H1 (cell line): ENCODE data around the gene HDAC7. TPM values are rescaled to one million over a fixed set of nuclear protein-coding genes. Genes with fewer than 3 reads are reported as not detected.
A peak's percentile ranks its signal among the peaks of the same experiment; 100 is the strongest.

ENCODE experiments used
- ASH2L ChIP-seq: fragments of 200-600, 300-600 bp; sonication (generic); IDR thresholded peaks from one replicate; pipeline ENCODE4 v1.7.1; 2017; ENCODE audit warnings: low read length
- ATF3 ChIP-seq: IDR thresholded peaks from 2 replicates; pipeline ENCODE4 v1.6.1; 2011; ENCODE audit warnings: low read depth, mild to moderate bottlenecking, low read length; ENCODE audit not compliant: insufficient read depth
- BACH1 ChIP-seq: IDR thresholded peaks from 2 replicates; pipeline ENCODE4 v1.6.1; 2012; ENCODE audit warnings: low read length, improper control_type of control experiment
- CHD2 ChIP-seq: IDR thresholded peaks from 2 replicates; pipeline ENCODE4 v1.6.1; 2012; ENCODE audit warnings: low read length, improper control_type of control experiment
- CREB1 ChIP-seq: IDR thresholded peaks from 2 replicates; pipeline ENCODE4 v1.6.1; 2012; ENCODE audit warnings: inconsistent platforms
- E2F6 ChIP-seq: IDR thresholded peaks from 2 replicates; pipeline ENCODE4 v1.6.1; 2012; ENCODE audit warnings: inconsistent platforms
- EGR1 ChIP-seq: IDR thresholded peaks from 2 replicates; pipeline ENCODE4 v1.6.1; 2011; ENCODE audit warnings: low read depth, low read length, borderline replicate concordance
- FOSL1 ChIP-seq: IDR thresholded peaks from 2 replicates; pipeline ENCODE4 v1.6.1; 2011; ENCODE audit warnings: mild to moderate bottlenecking, low read depth, low read length, moderate library complexity; ENCODE audit not compliant: insufficient read depth
- HDAC2 ChIP-seq, 2 experiments: fragments of 300-600 bp in 1 of 2; sonication (generic) in 1 of 2; IDR thresholded peaks; 2 replicates each; pipeline ENCODE4 v1.6.1; 2011 to 2012; ENCODE audit warnings: low read depth in 2 of 2, low read length in 2 of 2, mild to moderate bottlenecking in 2 of 2, moderate library complexity in 2 of 2, borderline replicate concordance in 1 of 2, inconsistent platforms in 1 of 2
- HDAC6 ChIP-seq: IDR thresholded peaks from one replicate; pipeline ENCODE4 v1.7.1; 2012; ENCODE audit warnings: low read depth, mild to moderate bottlenecking, inconsistent platforms, low read length, moderate library complexity
- JUN ChIP-seq: IDR thresholded peaks from 2 replicates; pipeline ENCODE4 v1.6.1; 2011; ENCODE audit warnings: low read depth, mild to moderate bottlenecking, improper control_type of control experiment, low read length
- NANOG ChIP-seq: IDR thresholded peaks from 2 replicates; pipeline ENCODE4 v1.6.1; 2011; ENCODE audit warnings: low read length, low read depth, mild to moderate bottlenecking, inconsistent platforms; ENCODE audit not compliant: insufficient read depth, poor library complexity, severe bottlenecking
- NRF1 ChIP-seq: IDR thresholded peaks from 2 replicates; pipeline ENCODE4 v1.6.1; 2011; ENCODE audit warnings: mild to moderate bottlenecking, low read depth, low read length, improper control_type of control experiment
- PHF8 ChIP-seq: fragments of 200-600 bp; sonication (generic); conservative IDR thresholded peaks from 2 replicates; pipeline ENCODE4 v1.7.1; 2012; ENCODE audit warnings: low read depth, mild to moderate bottlenecking, inconsistent platforms, low read length, moderate library complexity
- POLR2A ChIP-seq, 2 experiments: IDR thresholded peaks; 1 replicate in 1 of 2; 2 replicates in 1 of 2; pipeline ENCODE4 v1.6.1; 2011; ENCODE audit warnings: low read depth in 2 of 2, low read length in 2 of 2, mild to moderate bottlenecking in 2 of 2; ENCODE audit errors: control extremely low read depth in 1 of 2
- POLR2AphosphoS5 ChIP-seq: IDR thresholded peaks from 2 replicates; pipeline ENCODE4 v1.6.1; 2011; ENCODE audit warnings: low read depth, low read length
- RNF2 ChIP-seq: fragments of 200-900, 300-1000 bp; sonication (generic); IDR thresholded peaks from 2 replicates; pipeline ENCODE4 v1.7.1; 2016; ENCODE audit warnings: borderline replicate concordance, low read depth, mild to moderate bottlenecking, antibody characterized with exemption, low read length; ENCODE audit not compliant: poor library complexity, severe bottlenecking; ENCODE audit errors: missing control alignments
- SIN3A ChIP-seq, 2 experiments: IDR thresholded peaks in 1 of 2; conservative IDR thresholded peaks in 1 of 2; 2 replicates each; pipeline ENCODE4 v1.6.1; 2011 to 2012; ENCODE audit warnings: low read length in 2 of 2, improper control_type of control experiment in 1 of 2, low read depth in 1 of 2, mild to moderate bottlenecking in 1 of 2
- SIRT6 ChIP-seq: IDR thresholded peaks from one replicate; pipeline ENCODE4 v1.7.1; 2012; ENCODE audit warnings: low read length, inconsistent platforms
- SIX5 ChIP-seq: IDR thresholded peaks from 2 replicates; pipeline ENCODE4 v1.6.1; 2011; ENCODE audit warnings: mild to moderate bottlenecking, low read depth, low read length
- SP1 ChIP-seq: IDR thresholded peaks from 2 replicates; pipeline ENCODE4 v1.6.1; 2011; ENCODE audit warnings: low read depth, low read length
- SUZ12 ChIP-seq: fragments of 200-600 bp; sonication (generic); IDR thresholded peaks from 2 replicates; pipeline ENCODE4 v1.6.1; 2012; ENCODE audit warnings: mild to moderate bottlenecking, inconsistent platforms, low read length, moderate library complexity, mixed read lengths
- TAF1 ChIP-seq: IDR thresholded peaks from 2 replicates; pipeline ENCODE4 v1.6.1; 2011; ENCODE audit warnings: mild to moderate bottlenecking, low read depth, low read length
- TEAD4 ChIP-seq: IDR thresholded peaks from 2 replicates; pipeline ENCODE4 v1.6.1; 2012; ENCODE audit warnings: low read depth, low read length, inconsistent platforms, mixed read lengths
- ZNF274 ChIP-seq: IDR thresholded peaks from 2 replicates; pipeline ENCODE4 v1.7.0; 2012; ENCODE audit warnings: low read length, borderline replicate concordance; ENCODE audit errors: extremely low read depth
- polyA plus RNA-seq, 7 experiments: library from polyadenylated mRNA; depleted of rRNA in 3 of 7; stranded (reverse) in 5 of 7; unstranded in 2 of 7; fragments of >200 nt in 5 of 7; fragments of 200-250 nt in 2 of 7; gene quantifications; 1 replicate in 5 of 7; 2 replicates in 1 of 7; 4 replicates in 1 of 7; pipeline versions ENCODE4 v1.2.1 to v1.2.3, GENCODE V29; 2011 to 2013; ENCODE audit warnings: missing spikeins in 2 of 7, mixed read lengths in 2 of 7
- total RNA-seq: library from RNA; stranded (reverse); fragmentation: NEBNext Ultra II Directional; extraction: Animal tissue kit (Norgen Biotek cat#: 25700); gene quantifications from 2 replicates; pipeline ENCODE4 v1.2.1, GENCODE V29; 2021

Gene HDAC7
- total and polyA plus RNA-seq, 2 of the 8 experiments (the other 6 are each of a cell fraction or from before 2014, with no cell fraction given) = 25.5 to 84.9 TPM

- TF ChIP-seq ATF3 (no peak), E2F6 (no peak; the same call in 1 of the 2 replicates), BACH1 (no peak), EGR1 (no peak), SP1 (no peak), TAF1 (no peak), NRF1 (no peak), PHF8 (no peak), SIX5 (no peak), SIN3A (conservative IDR thresholded peaks at IDR 0.05 in 1 of 2, IDR thresholded peaks at IDR 0.05 in 1 of 2; ENCODE audit: low read depth in 1 of 2, low read length in 2 of 2) (0 out of 4 replicates have a peak, but pooled peaks have one; percentile 49 to 51), CHD2 (no peak), CREB1 (no peak; the same call in 1 of the 2 replicates), RNF2 (no peak), FOSL1 (no peak), JUN (no peak), NANOG (peak; percentile 32), HDAC6 (no peak), POLR2AphosphoS5 (peak; percentile 13; the same call in 1 of the 2 replicates), ASH2L (peak; percentile 36), SUZ12 (no peak), TEAD4 (no peak), POLR2A (IDR thresholded peaks at IDR 0.05; ENCODE audit: control extremely low read depth in 1 of 2, low read depth in 2 of 2, low read length in 2 of 2) (peak in 1 of 2 experiments; percentile 15; a peak in 1 of 3 replicates), SIRT6 (no peak), ZNF274 (no peak), HDAC2 (IDR thresholded peaks at IDR 0.05; ENCODE audit: borderline replicate concordance in 1 of 2, low read depth in 2 of 2, low read length in 2 of 2) (no peak)
These were observed 40.3 kb downstream of the HDAC7 start (continued) for GRCh38 chr12:47779301-47779942.
